Endometrial microvascular endothelial cells (primary cell): ENCODE data around the gene ZNF33A. TPM values are rescaled to one million over a fixed set of nuclear protein-coding genes. Genes with fewer than 3 reads are reported as not detected.
"Not testable (repeated sequence)": the region's sequence is repeated elsewhere in the genome, so short reads cannot be mapped to it uniquely, and the experiment has no call there.

Source experiments
- in situ Hi-C: cut with HindIII; loops from 2 replicates; pipeline ENCODE4 v1.10.0; 2017; ENCODE audit warnings: low sequenced_read_pairs, low pct_unique_long_range_greater_than_20kb; ENCODE audit errors: inconsistent ontology term
- total RNA-seq: library from RNA; depleted of rRNA; stranded (reverse); fragments of >200 nt; gene quantifications from one replicate; pipeline ENCODE4 v1.2.3, GENCODE V29; 2015; ENCODE audit errors: inconsistent ontology term

Gene ZNF33A
- 20.8 TPM for total RNA-seq

DNA sequence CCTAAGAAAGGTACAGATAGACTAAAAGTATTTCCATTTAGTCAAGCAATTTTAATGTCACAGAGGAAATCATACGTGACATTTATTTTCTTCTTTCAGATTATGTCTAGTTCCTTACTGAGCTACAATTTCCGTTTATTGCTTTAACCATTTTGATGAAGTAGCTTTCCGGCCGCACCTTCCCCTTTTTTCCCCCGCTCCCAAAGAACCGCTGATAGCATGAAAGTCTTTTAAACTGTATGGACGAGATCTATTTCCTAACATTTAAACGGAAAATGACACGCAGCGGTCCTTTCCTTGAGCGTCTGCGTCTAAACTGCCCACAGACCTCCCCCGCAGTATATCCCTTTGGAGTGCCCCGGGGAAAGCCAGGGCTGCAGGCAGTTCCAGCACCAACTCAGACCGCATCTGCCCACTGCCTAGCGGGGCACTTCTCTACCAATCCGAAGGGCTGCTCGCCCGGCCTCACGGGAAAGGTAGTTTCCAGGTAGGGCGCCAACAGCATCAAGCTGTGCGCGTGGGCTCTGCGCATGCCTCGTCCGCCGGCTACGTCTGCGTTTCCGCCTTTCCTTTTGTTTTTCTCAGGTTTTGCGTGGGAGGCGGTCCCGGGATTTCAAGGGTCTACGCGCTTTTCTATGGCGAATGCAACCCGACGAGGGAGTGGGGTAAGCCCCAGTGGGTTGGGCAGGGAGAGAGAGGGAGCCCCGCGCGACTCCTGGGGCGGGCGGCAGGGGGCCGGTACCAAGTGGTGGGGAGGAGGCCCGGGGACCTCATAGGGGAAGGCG, at the start of gene ZNF33A:
TSS of gene ZNF33A (plus strand) at position 557 of the 785 bp plus-strand sequence. CDS start 1,667 bp downstream, outside the sequence.
- in situ Hi-C loops: no loop called here

DNA sequence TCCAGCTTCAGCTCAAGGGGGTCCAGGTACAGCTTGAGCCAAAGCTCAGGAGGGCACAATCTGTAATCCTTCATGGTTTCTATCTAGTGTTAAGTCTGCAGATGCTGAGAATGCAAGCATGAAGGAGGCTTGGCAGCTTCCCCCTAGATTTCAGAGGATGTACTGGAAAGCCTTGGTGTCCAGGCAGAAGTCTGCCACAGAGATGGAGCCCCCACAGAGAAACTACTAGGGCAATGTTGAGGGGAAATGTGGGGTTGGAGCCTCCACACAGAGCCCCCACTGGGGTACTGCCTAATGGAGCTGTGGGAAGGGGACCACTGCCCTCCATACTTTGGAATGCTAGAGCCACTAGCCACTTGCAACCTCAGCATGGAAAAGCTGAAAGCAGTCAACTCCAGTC, 45.5 kb upstream of the ZNF33A start:
- in situ Hi-C loops: no loop called here

DNA sequence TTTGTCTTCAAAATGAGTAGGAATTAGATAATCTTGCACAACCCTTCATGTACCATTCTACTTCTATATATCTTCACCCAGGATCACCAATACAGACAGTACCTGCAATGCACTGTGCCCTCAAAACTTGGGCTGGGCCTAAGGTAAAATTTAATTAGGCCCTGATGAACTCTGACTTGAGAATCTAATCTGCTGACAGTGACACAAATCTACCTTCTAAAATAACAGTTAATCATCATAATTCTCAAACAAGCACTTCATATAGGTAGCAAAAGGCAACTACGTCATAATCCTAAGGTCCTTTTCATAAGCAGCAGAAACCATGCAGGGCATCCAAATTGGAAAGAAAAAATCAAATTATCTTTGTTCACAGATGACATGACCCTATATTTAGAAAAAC, 38.1 kb upstream of the ZNF33A start:
- in situ Hi-C loops: no loop called here

DNA sequence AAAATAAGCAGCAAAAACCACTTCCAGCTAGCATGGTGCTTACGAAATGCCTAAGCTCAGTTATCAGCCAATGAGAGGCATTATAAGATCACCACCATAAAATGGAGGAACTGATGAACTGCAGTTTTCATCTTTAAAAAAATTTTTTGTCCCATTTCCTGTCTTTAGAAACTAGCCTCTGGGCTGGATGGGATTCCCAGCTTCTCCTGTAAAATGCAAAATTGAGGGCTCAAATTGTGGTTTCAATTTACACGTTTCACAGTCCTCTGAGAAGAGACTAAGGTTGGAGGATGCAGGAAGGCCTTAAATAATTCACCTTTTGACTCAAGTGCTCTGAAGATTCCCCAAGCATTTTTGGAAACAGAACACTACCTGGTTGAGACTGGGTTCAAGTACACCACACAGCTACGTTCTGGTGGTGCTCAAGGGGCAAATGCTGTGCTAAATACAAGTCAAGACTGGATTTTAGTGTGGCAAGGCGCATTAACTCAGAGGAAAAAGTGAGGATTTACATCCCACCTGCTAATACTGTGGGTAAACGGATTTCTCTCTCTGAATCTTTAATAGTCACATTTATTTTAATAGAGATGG, 35.0 kb upstream of the ZNF33A start:
- in situ Hi-C loops: no loop called here

DNA sequence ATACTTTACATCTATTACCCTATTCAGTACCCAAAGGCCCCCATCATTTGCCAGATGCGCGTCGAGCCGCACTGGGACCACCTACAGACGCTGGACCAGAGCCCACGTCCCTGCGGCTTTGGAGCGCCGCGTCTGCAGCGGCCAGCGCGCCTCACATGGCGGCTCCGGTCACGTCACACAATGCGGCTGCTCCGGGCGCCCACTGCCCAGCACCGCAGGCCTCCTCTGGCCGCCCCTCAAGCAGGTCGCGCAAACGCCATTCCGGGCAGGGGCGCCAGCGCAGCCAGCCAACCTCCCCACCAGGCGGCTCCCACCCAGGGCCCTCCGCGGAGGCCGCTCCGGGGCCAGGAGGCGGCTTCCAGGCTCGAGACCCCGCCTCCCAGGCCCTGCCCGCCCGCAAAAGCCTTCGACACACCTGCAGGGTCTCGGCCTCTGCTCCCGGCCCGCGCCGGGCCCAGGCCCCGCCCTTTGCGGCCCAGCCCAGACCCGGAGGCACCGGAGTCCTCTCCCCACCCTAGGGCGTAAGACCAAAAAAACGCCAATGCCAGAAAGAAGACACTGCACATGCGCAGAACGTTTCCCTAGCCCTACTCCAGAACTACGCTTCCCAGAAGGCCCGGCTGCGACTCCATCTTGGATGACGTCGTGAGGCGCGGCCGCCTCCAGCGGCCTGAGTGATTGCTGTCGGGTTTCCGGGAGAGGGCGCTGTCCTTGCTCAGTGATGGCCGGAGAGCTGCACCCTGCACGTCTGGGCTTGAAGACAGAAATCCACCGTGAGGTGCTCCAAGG, 34.2 kb upstream of the ZNF33A start, which contains the start of gene ZNF25:
TSS of gene ZNF25 (minus strand) at position 557 of the 789 bp plus-strand sequence. CDS start 4,925 bp downstream, outside the sequence.
- in situ Hi-C loops: no loop called here

DNA sequence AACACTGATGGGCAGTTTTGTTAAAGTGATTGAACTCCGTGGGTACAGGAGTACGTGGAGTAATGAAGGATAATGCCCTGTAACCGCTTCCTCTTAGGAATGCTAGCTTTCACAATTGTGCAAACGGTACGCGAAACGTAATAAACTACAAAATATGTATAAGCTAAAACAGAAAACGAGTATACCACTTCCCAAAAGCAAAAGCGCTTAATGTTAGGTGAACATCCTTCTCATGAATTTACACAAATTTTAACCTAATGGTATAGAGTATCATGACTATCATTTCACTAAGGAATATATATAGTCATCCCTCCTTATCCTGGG, 33.6 kb upstream of the ZNF33A start:
- in situ Hi-C loops: no loop called here

DNA sequence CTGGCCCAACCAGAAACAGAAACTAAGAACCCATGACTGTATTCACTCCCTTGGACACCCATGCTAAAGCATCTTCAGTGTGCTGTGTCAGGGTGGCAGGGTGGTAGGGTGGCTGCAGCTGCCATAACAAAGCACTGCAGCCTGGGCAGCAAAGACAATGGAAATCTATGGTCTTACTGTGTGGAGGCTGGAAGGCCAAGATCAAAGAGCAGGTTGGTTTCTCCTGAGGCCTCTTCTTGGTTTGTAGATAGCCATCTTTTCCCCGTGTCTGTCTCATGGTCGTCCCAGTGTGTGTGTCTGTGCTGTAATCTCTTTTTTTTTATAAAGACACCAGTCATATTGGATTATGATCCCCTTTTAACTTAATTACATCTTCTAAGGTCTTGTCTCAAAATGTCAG, 18.8 kb upstream of the ZNF33A start:
- in situ Hi-C loops: no loop called here

DNA sequence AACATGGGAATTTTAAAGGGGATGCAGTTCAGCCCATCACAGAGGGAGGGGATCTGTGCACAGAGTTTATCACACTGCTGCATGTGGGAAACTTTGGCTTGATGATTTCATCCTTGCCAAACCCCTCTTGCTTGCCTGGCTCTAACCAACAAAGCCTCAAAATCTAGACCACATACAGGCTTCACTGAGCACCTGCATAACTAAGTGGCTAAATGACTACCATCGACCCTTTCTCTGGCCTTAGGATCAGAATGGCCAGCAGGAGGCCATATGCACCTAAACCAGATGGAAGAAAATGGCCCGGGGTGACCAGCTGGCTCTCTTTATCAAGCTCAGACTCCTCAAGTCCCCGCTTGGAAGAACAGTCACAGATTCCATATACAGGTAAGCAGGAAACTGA, 18.4 kb upstream of the ZNF33A start:
- in situ Hi-C loops: no loop called here

DNA sequence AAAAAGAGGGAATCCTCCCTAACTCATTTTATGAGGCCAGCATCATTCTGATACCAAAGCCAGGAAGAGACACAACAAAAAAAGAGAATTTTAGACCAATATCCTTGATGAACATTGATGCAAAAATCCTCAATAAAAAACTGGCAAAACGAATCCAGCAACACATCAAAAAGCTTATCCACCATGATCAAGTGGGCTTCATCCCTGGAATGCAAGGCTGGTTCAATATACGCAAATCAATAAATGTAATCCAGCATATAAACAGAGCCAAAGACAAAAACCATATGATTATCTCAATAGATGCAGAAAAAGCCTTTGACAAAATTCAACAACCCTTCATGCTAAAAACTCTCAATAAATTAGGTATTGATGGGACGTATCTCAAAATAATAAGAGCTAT, 11.6 kb upstream of the ZNF33A start:
- in situ Hi-C loops: not testable (repeated sequence)

DNA sequence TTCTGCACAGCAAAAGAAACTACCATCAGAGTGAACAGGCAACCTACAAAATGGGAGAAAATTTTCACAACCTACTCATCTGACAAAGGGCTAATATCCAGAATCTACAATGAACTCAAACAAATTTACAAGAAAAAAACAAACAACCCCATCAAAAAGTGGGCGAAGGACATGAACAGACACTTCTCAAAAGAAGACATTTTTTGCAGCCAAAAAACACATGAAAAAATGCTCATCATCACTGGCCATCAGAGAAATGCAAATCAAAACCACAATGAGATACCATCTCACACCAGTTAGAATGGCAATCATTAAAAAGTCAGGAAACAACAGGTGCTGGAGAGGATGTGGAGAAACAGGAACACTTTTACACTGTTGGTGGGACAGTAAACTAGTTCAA, 10.0 kb upstream of the ZNF33A start:
- in situ Hi-C loops: not testable (repeated sequence)

DNA sequence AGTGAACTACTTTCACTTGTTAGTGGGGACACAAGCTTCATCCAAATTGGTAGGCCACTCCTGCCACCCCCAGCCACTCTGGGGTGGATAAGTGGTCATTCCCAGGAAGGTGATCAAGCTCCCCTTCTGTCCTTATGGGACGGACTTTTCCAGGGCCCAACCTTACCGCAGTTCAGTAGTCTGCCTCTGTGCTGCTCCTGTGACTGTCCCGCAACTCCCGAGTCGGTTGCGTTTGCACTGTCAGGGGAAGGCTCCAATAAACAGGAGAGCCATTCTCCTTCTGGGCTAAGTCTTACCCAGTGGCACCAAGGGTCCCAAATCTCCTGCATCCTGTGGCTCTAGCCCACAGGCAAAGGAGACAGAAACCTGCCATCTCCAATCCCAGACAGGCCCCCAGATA, 7.4 kb upstream of the ZNF33A start:
- in situ Hi-C loops: no loop called here

DNA sequence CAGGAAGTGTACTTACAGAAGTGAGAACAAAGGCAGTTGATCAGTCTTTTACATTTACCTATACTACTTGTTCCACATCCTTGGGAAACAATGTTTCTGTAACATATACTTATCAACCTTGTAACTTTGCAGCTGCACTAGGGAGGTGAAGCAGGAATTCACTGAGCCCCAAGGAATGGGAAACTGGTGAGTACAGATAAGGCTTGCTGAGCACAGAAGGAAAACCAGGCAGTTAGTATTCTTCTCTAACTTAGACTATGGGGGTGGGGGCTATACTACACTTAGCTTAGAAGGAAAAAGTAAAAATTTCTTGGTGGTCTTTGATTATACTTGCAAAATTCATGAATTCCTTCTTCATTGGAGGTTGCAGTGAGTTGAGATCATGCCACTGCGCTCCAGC, 6.9 kb upstream of the ZNF33A start:
- in situ Hi-C loops: no loop called here

DNA sequence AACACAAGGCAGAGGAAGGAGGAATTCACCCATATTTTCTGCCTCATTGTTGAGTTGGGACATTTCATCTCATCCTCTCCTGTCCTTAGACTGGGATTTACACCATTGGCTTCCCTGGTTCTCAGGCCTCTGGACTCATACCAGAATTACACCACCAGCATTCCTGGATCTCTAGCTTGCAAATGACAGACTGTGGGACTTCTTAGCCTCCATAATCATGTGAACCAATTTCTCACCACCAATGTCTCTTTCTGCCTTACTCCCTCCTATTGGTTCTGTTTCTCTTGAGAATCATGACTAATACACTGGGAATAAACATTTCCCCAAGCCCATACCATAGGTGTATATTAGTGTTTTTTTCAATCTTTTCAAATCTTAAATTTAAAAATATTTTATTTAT, 2.9 kb upstream of the ZNF33A start:
- in situ Hi-C loops: no loop called here

DNA sequence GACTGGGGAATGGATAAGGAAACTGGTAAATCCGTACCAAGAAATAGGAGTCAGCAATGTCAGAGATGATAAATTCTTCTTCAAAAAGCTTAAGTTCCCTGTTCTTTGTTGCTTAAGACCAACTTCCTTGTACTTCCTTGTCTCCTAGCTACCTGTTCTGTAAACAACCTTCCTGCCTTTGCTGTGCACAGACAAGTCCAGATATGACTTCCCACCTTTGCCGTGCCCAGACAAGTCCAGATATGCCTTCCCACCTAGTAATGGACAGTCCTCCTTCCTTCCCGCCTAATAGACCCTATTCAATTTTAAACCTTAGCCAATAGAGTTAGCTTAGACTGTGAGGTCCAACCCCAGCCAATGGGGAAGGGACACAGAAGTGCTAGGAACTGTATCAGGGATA, 2.5 kb upstream of the ZNF33A start:
- in situ Hi-C loops: no loop called here

DNA sequence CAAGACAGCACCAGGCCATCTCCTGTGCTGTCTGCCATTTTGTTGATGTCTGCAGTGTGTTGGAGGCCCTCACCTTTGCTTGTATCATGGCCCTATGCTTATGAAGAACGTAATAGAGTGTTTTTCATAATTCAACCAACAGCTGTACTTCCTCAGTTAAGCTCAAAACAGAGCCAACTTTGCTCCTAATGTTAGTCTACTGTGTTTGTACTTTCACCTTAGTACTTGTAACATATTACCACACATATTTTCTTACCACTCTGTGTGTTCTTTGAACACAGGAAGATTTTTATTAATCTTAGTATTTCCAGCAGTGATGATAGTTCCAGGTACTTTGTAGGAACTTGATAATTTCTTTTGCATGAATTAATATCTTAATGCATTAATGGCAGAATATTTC, 5.9 kb downstream of the ZNF33A start:
- in situ Hi-C loops: no loop called here

DNA sequence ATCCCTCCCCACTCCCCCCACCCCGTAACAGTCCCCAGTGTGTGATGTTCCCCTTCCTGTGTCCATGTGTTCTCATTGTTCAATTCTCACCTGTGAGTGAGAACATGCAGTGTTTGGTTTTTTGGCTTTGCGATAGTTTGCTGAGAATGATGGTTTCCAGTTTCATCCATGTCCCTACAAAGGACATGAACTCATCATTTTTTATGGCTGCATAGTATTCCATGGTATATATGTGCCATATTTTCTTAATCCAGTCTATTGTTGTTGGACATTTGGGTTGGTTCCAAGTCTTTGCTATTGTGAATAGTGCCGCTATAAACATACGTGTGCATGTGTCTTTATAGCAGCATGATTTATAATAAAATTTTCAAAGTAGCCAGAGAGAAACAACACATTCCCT, 8.6 kb downstream of the ZNF33A start:
- in situ Hi-C loops: not testable (repeated sequence)

DNA sequence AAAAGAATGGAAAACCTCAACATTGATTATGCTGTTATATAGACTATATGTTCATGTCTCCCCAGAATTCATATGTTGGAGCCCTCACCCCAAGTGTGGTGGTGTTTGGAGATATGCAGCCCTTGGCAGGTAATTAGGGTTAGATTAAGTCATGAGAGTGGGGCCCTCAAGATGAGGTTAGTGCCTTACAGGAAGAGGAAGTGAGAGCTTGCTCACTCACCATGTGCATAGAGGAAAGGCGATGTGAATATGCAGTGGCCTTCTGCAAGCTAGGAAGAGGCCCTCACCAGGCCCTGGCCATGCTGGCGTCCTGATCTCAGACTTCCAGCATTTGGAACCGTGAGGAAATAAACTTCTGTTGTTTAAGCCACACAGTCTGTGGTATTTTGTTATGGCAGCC, 14.8 kb downstream of the ZNF33A start:
- in situ Hi-C loops: no loop called here

DNA sequence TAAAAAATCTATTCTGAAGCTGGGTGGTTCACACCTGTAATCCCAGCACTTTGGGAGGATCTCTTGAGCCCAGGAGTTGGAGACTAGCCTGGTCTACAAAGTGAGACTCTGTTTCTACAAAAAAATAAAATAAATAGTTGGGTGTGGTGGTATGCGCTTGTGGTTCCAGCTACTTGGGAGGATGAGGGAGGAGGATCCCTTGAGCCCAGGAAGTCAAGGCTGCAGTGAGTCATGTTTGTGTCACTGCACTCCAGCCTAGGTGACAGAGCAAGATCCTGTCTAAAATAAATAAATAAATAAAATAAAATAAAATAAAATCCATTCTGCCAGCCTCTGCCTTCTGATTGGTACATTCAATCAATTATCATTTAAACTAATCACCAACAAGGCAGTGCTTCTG, 17.5 kb downstream of the ZNF33A start:
- in situ Hi-C loops: no loop called here

DNA sequence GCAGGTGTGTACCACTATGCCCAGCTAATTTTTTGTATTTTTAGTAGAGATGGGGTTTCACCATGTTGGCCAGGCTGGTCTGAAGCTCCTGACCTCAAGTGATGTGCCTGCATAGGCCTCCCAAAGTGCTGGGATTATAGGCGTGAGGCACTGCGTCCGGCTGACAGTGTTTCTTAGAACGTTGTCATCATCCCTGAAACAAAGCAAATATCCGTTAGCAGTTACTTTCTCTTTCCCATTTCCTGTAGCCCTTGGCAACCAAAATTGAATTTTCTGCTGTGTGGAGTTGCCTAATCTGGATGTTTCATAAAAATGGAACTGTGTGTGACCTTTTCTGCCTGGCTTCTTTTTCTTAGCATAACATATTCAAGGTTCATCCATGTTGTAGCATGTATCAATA, 22.4 kb downstream of the ZNF33A start:
- in situ Hi-C loops: no loop called here
